Measurements from ENCODE around the gene ASAP2. TPM values are rescaled to one million over a fixed set of nuclear protein-coding genes. Genes with fewer than 3 reads are reported as not detected.

Gene ASAP2
- total RNA-seq, 2 experiments from 2014 or later = 0.25 to 0.71 TPM

DNA sequence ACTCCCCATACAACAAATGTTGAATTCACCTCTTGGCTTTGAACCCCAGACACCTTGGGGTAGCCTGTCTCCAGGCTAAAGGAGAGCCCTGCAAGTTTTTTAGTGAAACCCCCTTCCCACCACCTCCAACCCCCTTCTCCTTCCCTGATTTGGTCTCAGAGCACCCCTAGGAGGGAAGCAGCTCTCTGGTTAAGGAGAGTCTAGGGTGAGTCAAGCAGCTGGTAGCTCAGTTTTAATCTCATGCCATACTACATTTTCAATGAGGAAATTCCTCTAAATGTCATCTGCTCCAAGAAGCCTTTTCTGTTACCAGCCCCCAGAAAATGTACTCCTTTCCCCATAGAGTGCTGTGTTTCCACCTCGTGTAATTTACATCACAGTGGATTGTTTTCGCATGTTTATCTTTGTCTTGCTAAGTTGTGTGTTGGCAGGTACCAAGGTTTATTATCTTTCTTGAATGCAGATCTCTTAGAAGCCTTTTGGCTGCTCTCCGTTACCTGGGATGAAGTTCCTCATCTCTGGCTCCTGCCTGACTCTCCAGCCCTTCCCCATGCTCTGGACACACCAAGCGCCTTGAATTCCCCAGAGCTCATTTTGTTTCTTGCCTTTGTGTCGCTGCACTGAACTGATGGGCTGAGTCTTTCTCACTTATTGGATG lies 82.2 kb downstream of the ASAP2 start:
- H3K4me1 Mint-ChIP-seq = no peaks in the 10 kb centered on the region
- no peak overlapping the region for H3K27ac Mint-ChIP-seq
- DNase-seq = no peak
- H3K9me3 Mint-ChIP-seq = no peaks in the 10 kb centered on the region
- no peak overlapping the region for H3K4me3 Mint-ChIP-seq
- ChIA-PET POLR2A (interaction anchor here (1.5 kb wide), 1 partner anchor 10 kb away, joined by 3 read pairs; no protein-coding TSS in a partner anchor), CTCF (no interaction called here)
- no peaks in the 10 kb centered on the region for H3K36me3 Mint-ChIP-seq (ENCODE audit: low read depth)
- peaks cover 28% of the 10 kb centered on the region for H3K27me3 Mint-ChIP-seq

GRCh38 chr2:9291331-9291730 lies 84.7 kb downstream of the ASAP2 start:
- H3K27ac Mint-ChIP-seq = no peak overlapping the region
- CTCF ChIA-PET = no interaction called here
- no peaks in the 10 kb centered on the region for H3K4me1 Mint-ChIP-seq
- H3K27me3 Mint-ChIP-seq = peaks cover 32% of the 10 kb centered on the region
- POLR2A ChIA-PET = no interaction called here
- DNase-seq = no peak
- no peaks in the 10 kb centered on the region for H3K36me3 Mint-ChIP-seq (ENCODE audit: low read depth)
- no peaks in the 10 kb centered on the region for H3K9me3 Mint-ChIP-seq
- H3K4me3 Mint-ChIP-seq = no peak overlapping the region

- no peaks in the 10 kb centered on the region for H3K4me1 Mint-ChIP-seq
- H3K4me3 Mint-ChIP-seq = no peak overlapping the region
- ChIA-PET POLR2A (no interaction called here), CTCF (no interaction called here)
- no peaks in the 10 kb centered on the region for H3K9me3 Mint-ChIP-seq
- H3K27ac Mint-ChIP-seq = no peak overlapping the region
- H3K36me3 Mint-ChIP-seq (ENCODE audit: low read depth) = no peaks in the 10 kb centered on the region
- no peak for DNase-seq
- peaks cover 37% of the 10 kb centered on the region for H3K27me3 Mint-ChIP-seq
These were observed 85.3 kb downstream of the ASAP2 start for GRCh38 chr2:9291866-9292265.

DNA sequence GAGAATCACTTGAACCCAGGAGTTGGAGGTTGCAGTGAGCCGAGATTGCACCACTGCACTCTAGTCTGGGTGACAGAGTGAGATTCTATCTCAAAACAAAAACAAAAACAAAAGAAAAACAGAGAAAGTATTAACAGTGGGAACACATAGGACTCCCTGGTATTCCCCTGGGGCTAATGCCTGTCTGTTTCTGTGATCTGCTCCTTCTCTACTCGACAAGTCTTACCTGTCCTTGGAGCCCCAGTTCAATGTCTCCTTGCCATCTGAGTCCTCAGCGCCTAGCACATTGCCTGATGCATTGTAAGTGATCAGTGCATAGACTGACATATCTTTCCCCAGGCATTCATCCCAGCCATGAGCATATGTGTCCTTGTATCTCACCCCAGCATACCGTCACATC lies 85.8 kb downstream of the ASAP2 start:
- H3K4me3 Mint-ChIP-seq = no peak overlapping the region
- no peaks in the 10 kb centered on the region for H3K9me3 Mint-ChIP-seq
- peaks cover 33% of the 10 kb centered on the region for H3K27me3 Mint-ChIP-seq
- no peak overlapping the region for H3K27ac Mint-ChIP-seq
- no peaks in the 10 kb centered on the region for H3K4me1 Mint-ChIP-seq
- no peak for DNase-seq
- no peaks in the 10 kb centered on the region for H3K36me3 Mint-ChIP-seq (ENCODE audit: low read depth)
- CTCF ChIA-PET = no interaction called here
- POLR2A ChIA-PET = no interaction called here

DNA sequence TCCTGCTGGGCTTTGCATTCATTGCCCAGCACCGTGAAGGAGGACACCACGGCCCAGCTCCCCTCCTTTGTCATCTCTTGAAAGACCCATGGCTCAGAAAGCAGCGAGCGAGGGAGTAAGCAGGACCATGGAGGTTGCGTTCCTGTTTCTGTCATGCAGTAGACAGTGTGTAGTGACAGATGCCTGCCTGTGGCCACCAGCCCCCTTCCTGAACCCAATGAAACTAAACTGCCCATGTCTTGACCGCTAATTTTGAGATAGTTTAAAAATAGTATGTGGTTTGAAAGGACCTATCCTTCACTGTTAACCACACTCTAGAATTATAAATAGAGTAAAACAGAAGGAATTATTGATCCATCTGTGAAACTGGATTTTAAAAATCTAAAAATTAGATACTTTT lies 88.2 kb downstream of the ASAP2 start:
- Mint-ChIP-seq H3K9me3 (no peaks in the 10 kb centered on the region), H3K36me3 (ENCODE audit: low read depth) (no peaks in the 10 kb centered on the region), H3K4me1 (no peaks in the 10 kb centered on the region), H3K4me3 (no peak overlapping the region), H3K27me3 (peaks cover 25% of the 10 kb centered on the region), H3K27ac (no peak overlapping the region)
- no peak for DNase-seq
- ChIA-PET POLR2A (no interaction called here), CTCF (no interaction called here)

DNA sequence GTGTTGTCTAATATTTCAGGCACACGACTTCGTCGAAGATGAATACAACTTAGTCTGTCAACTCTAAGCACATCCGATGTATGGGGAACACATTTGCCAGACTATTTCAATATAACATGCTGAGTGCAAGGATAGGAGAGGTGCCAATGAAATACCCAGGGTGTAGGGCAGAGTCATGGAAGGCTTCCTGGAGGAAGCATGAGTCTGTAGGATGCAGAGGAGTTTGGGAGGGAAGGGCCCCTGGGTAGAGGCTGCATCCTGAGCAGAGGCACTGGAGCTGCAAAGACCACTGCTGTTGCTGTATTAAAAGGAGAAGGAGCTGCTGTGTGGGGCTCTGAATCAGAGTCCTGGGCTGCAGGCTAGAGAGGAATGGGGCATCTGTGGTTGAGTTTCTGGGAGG lies 89.9 kb downstream of the ASAP2 start:
- Mint-ChIP-seq H3K27me3 (peaks cover 22% of the 10 kb centered on the region), H3K9me3 (no peaks in the 10 kb centered on the region), H3K4me3 (no peak overlapping the region), H3K36me3 (ENCODE audit: low read depth) (no peaks in the 10 kb centered on the region), H3K27ac (no peak overlapping the region), H3K4me1 (no peaks in the 10 kb centered on the region)
- CTCF ChIA-PET = interaction anchor here (0.7 to 0.9 kb wide), 2 partner anchors 75 to 155 kb away, joined by 3 read pairs; no protein-coding TSS in a partner anchor
- POLR2A ChIA-PET = no interaction called here
- no peak for DNase-seq

- no peak for DNase-seq
- Mint-ChIP-seq H3K27me3 (peaks cover 20% of the 10 kb centered on the region), H3K36me3 (ENCODE audit: low read depth) (no peaks in the 10 kb centered on the region), H3K4me3 (no peak overlapping the region), H3K27ac (no peak overlapping the region), H3K9me3 (no peaks in the 10 kb centered on the region), H3K4me1 (no peaks in the 10 kb centered on the region)
- ChIA-PET POLR2A (no interaction called here), CTCF (interaction anchor here (0.7 to 0.9 kb wide), 2 partner anchors 74 to 155 kb away, joined by 3 read pairs; no protein-coding TSS in a partner anchor)
These were observed 90.5 kb downstream of the ASAP2 start for GRCh38 chr2:9297156-9297555.

DNA sequence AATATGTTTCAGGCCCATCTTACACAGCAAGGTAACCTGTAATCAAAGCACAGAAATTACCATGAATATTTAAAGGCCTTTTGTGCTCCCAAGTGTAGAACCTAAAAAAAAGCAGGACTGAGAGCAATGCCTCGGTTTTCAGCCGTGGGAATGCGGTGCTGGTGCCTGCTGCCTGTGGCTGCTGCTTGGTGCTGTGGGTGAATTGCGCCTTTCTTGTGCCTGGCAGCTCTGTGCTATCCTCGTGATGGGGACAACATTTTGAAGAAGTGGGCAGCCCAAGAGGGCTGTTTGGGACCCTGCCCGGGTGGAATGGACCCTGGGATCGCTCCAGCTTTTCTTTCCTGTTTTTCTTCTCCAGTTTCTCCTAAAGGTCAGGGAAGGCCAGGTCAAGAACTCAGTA lies 91.2 kb downstream of the ASAP2 start:
- no peak for DNase-seq
- no peaks in the 10 kb centered on the region for H3K9me3 Mint-ChIP-seq
- POLR2A ChIA-PET = no interaction called here
- no peaks in the 10 kb centered on the region for H3K4me1 Mint-ChIP-seq
- no peak overlapping the region for H3K4me3 Mint-ChIP-seq
- H3K27ac Mint-ChIP-seq = no peak overlapping the region
- CTCF ChIA-PET = no interaction called here
- H3K27me3 Mint-ChIP-seq = peaks cover 20% of the 10 kb centered on the region
- no peaks in the 10 kb centered on the region for H3K36me3 Mint-ChIP-seq (ENCODE audit: low read depth)

DNA sequence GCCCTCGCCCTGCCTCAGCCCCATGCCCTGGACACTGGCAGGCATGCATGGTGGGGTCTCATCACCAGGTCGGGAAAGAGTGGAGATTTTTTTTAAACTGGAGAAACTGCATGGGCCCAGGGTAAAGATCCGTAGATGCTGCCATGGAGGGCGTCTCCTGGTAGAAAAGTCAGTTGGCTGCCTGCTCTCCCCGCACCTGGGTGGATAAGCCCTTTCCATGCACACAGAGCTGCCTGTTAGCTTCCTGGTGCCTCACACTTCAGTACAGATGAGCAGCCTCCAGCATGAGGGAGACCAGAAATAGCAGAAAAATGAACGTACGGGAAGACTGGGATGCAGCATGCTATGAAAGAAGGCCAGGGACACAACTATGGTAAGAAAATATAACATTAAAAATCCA lies 92.0 kb downstream of the ASAP2 start:
- Mint-ChIP-seq H3K9me3 (no peaks in the 10 kb centered on the region), H3K36me3 (ENCODE audit: low read depth) (no peaks in the 10 kb centered on the region), H3K27ac (no peak overlapping the region), H3K4me3 (no peak overlapping the region), H3K4me1 (no peaks in the 10 kb centered on the region), H3K27me3 (peaks cover 15% of the 10 kb centered on the region)
- ChIA-PET CTCF (no interaction called here), POLR2A (no interaction called here)
- DNase-seq = no peak

DNA sequence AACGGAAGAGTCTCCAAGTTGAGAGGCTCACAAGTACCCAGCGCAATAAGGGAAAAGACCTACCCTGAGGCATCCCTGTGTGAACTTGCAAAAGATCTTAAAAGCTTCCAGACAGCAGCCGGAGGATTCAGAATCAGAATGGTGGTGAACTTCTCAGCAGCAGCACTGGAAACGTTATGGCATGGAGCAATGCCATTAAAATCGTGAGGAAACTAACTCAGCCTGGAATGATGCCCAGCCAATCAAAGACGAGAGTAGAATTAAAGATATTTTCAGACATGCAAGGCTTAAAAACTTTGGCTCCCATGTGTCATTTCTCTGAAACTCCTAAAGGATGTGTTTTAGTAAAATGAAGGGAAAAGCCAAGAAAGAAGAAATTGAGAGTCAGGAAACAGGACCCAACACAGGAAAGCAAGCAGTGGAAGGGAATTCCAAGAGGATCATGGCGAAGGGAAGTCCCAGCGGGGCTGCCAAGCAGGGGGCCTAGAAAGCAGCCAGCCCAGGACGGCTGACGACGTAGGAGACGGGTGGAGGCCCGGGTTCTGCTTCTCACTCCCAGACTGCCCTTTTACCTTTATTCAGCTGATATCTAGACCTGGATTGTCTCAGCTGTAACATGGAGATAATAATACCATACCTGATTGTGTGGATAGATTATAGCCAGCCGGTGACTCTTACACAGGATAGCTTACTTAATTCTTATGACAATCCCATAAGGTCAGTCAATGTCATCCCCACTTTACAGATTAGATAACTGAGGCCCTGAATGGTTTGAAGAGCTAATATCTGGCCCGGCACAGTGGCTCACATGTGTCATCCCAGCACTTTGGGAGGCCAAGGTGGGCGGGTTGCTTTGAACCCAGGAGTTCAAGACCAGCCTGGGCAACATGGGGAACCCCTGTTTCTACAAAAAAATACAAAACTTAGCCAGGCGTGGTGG lies 92.8 kb downstream of the ASAP2 start:
- POLR2A ChIA-PET = no interaction called here
- no peak for DNase-seq
- Mint-ChIP-seq H3K36me3 (ENCODE audit: low read depth) (no peaks in the 10 kb centered on the region), H3K27me3 (peaks cover 16% of the 10 kb centered on the region), H3K4me3 (no peak overlapping the region), H3K4me1 (no peaks in the 10 kb centered on the region), H3K9me3 (no peaks in the 10 kb centered on the region), H3K27ac (no peak overlapping the region)
- CTCF ChIA-PET = no interaction called here

- peaks cover 15% of the 10 kb centered on the region for H3K27me3 Mint-ChIP-seq
- no peaks in the 10 kb centered on the region for H3K9me3 Mint-ChIP-seq
- ChIA-PET POLR2A (no interaction called here), CTCF (no interaction called here)
- H3K4me1 Mint-ChIP-seq = no peaks in the 10 kb centered on the region
- H3K4me3 Mint-ChIP-seq = no peak overlapping the region
- no peak overlapping the region for H3K27ac Mint-ChIP-seq
- no peaks in the 10 kb centered on the region for H3K36me3 Mint-ChIP-seq (ENCODE audit: low read depth)
- DNase-seq = no peak
These were observed 93.6 kb downstream of the ASAP2 start for GRCh38 chr2:9300214-9300613.

GRCh38 chr2:9300829-9301453 lies 94.3 kb downstream of the ASAP2 start:
- no peak for DNase-seq
- Mint-ChIP-seq H3K36me3 (ENCODE audit: low read depth) (no peaks in the 10 kb centered on the region), H3K27ac (no peak overlapping the region), H3K9me3 (no peaks in the 10 kb centered on the region), H3K4me3 (no peak overlapping the region), H3K4me1 (no peaks in the 10 kb centered on the region), H3K27me3 (peaks cover 13% of the 10 kb centered on the region)
- CTCF ChIA-PET = no interaction called here
- POLR2A ChIA-PET = no interaction called here

DNA sequence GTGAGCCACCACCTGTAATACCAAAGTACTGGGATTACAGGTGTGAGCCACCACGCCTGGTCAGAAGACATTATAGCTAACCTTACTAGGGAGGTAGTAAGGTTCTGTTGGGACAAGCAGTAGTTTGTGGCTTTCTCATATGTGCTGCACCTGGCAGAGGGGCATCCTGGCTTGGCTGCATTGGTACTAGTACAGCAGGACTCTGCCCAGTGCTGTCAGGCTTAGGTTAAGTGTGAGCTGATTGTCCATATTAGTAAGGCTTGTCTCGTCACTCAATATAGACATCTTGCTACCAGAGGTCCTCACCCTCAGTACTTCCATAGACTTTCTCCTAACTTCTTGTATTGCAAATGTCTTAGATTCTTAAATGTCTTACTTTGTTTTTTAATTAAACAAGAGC lies 96.1 kb downstream of the ASAP2 start:
- no peaks in the 10 kb centered on the region for H3K9me3 Mint-ChIP-seq
- H3K4me1 Mint-ChIP-seq = no peaks in the 10 kb centered on the region
- no peak overlapping the region for H3K4me3 Mint-ChIP-seq
- peaks cover 4% of the 10 kb centered on the region for H3K27me3 Mint-ChIP-seq
- H3K36me3 Mint-ChIP-seq (ENCODE audit: low read depth) = no peaks in the 10 kb centered on the region
- DNase-seq = no peak
- no peak overlapping the region for H3K27ac Mint-ChIP-seq
- ChIA-PET POLR2A (no interaction called here), CTCF (interaction anchor here (0.6 kb wide), 1 partner anchor 31 kb away, joined by 3 read pairs; no protein-coding TSS in a partner anchor)

Data from activated CD4-positive, alpha-beta memory T cell treated with anti-CD3 and anti-CD28 coated beads, Interleukin-2, amount 10 ng/mL, durations not matched to agents 7 days and 5 days (primary cell).